HG03108 (cell line): ENCODE measurements around the gene SUCLG2.

Experiments
- ATAC-seq: cut with Tn5 transposase; IDR thresholded peaks from one replicate; pipeline ENCODE4 v1.9.1; 2021; ENCODE audit warnings: moderate library complexity; ENCODE audit not compliant: unreplicated experiment

SUCLG2 gene

DNA sequence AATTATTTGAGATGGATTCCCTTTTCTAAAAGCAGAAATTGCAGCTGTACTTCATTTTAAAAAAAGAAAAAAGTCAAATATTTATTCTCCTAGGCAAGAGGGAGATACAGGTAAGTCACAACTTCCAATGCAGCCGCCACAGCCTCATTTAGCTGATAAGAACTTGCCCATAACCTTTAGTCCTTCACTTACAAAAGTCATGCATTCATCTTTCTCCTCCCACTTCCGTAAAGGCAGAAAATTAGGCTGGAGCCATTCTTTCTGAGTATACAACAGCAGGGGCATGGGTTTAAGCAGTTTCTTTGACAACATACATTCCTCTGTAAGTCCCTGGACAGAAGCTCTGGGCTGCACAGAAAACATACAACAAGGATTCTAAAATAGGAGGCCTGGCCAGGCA, 4.3 kb downstream of the SUCLG2 start:
- ATAC-seq = no peak

DNA sequence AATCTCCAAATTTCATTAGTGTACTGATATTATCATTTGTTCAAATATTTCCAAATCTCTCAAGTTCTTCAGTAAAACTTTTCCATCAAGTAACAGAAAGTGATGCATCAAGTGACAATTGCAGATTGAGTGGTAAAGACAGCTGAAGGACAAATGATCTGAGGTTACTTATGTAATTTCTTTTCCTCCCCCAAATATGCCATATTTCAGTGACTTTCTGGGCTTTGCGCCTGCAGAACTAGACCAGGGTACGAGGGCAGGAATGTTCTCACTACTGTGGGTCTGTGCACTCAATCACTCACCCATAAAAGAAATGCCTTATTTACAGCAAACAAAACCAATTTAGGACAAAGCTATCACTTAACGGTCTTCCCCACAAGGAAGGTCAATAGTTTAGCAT, 4.7 kb downstream of the SUCLG2 start:
- ATAC-seq = no peak

DNA sequence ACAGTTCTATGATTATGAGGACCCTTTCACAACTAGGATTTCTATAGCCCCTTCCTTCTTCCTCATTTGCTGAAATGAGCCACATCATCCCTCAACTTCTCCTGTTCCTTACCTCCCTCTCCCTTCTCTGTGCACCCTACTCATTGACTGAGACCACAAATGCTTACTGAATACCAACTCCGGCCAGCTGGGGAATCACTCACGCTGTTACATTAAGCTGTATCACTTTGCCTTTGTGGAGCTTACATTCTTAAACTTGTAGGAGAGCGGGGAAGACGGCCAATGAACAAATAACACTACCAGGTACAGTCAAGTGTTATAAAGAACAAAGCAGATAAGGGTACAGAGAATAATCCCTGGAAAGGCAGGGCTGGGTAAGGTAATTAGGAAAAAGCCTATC, 5.7 kb downstream of the SUCLG2 start:
- ATAC-seq = no peak

DNA sequence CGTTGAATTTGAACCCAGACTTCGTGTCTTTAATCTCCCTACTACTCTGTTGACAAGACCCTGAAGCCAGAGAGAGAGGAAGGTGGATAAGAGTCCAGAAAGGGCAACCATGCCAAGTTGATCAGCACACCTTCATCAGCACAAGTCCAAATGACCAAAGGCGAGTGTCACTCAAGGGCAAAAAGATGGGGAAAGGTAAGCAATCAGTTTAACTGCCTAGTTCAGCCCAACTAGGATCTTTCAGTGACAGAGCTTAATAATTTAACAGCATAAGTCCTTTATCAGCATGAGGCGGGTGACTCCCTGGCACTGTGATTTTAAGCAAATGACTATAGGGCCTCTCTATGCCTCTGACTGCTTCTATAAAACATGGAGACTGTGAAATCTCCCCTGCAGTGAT, 6.2 kb downstream of the SUCLG2 start:
- no peak for ATAC-seq

DNA sequence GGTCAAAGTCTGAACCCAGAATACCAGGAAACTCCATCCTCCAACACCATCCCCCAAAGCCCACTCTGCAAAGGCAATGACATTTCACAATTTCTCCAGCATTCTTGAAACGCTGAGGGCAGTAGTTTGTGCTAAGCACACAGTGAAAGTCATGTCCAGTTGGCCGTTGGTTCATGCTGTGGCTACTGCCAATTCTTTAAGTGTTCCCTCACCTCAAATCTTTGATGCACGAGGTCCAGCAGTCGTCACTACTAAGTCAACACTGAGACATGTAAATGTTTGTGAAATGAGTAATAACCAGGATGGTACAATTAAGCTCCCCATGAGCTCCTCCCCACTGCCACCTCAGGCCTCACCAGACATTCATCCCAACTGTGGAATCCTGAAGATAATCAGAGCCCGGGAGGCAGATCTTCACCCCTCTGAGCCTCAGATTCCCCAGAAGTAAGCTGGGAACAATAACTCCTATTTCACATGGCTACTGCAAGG, 7.0 kb downstream of the SUCLG2 start:
- no peak for ATAC-seq

DNA sequence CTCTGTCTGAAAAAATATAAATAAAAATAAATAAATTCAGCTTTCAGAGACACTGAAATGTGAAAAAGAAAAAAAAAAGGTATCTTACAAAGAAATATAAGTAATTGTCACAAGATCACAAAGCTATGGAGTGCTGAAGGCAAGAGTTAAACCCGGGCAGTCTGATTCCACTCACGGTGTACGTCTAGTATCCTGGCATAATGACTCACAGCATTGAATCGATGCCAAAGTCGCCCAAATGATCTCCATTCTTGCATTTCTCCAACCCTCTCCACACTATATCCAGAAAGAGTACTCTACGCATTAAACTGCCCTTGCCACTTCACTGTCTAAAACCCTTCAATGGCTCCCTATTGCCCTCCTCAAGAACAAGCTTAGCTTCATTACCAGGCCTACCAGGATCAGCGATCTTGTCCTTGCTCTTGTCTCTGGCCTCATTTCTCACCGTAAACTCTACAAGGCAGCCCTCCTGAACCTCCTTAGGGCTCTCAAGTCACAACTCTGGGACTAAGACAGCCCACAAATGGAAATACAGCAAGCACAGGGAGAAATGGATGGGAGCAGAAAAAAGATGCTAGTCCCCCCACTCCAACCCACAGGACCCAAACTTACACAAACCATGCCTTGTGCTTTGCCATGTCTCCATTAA, 7.7 kb downstream of the SUCLG2 start:
- ATAC-seq = no peak

DNA sequence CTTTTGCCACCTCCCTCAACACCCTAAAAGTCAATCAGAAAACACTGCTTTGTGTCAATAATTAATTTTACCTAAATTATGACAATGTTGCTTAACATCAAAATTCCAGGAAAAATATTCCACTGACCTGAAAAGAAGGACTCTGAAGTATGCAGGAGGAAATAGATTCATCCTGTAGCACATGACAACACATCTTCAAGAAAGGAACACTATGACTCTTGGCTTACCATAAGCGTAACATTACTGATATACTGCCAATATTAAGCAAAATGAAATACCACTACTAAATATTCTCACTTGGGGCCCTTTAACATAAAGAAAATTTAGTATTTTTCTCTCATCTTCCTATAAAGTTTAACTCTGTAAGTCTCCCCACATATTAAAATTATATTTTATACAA, 9.6 kb downstream of the SUCLG2 start:
- ATAC-seq = no peak

DNA sequence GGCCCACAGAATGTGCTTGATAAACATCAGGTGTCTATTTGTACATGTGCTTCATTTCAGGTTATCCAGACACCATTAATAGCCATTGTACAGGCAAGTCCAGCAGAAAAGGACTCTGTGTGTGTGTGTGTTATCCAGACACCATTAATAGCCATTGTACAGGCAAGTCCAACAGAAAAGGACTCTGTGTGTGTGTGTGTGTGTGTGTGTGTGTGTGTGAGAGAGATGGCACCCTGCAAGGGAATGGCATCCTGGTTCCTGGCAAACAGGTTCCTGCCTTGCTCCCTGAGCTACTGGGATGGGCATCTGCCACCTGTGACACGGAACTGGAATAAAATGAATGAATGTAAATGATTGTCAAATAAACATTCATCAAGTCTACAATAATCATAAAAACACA, 11.7 kb downstream of the SUCLG2 start:
- no peak for ATAC-seq

DNA sequence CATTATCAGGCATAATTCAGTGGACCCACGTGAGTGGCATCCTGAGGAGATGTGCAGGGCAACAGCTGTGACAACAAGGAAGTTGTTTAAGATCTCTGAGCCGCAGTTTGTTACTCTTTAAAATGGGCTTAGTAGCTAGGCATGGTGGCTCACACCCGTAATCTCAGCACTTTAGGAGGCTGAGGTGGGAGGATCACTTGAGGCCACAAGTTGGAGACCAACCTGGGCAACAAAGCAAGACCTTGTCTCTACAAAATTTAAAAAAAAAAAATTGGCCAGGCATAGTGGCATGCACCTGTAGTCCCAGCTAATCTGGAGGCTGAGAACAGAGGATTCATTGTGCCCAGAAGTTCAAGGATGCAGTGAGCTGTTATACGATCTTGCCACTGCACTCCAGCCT, 12.2 kb downstream of the SUCLG2 start:
- ATAC-seq = no peak

DNA sequence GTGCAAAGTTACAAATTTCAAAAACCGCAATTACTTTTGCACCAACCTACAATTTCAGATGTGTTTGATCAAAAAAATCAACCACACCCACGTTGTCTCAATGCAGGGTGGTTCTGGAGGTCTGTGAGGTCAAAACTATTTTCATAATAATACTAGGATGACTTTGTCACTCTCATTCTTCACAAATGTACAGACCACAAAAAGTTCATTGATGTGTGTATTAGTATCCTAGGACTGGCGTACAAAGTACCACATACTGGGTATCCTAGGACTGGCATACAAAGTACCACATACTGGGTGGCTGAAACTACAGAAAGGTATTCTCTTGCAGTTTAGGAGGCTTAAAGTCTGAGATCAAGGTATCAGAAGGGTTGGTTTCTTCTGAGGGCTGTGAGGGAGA, 13.0 kb downstream of the SUCLG2 start:
- ATAC-seq = no peak

DNA sequence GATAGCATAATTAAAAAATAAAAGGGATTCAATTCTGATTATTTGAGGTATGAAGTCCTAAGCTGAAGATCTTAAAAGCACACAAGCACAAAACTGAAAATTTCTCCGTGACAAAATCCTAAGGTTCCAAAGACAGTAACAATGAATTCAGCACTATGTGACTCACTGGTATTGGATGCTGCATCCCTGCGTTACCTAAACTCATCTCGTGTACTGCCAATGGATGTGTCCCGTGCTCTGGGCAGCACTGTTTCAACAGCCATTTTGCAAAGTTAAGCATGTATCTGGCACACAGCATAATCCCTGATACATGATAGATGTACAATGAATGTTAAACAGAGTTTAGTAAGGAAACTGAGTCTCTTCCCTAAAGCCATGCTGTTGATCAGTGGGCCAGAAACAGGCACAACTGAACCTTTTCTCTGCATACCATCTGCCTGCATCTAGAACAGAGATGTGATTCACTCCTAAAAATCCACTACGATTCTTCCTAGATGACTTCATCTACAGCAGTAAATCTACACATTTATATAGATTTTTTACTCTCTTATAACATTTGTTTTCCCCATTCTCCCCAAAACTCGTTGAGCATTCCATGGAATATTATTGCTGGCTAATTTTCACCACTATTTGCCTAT, 14.3 kb downstream of the SUCLG2 start:
- no peak for ATAC-seq

DNA sequence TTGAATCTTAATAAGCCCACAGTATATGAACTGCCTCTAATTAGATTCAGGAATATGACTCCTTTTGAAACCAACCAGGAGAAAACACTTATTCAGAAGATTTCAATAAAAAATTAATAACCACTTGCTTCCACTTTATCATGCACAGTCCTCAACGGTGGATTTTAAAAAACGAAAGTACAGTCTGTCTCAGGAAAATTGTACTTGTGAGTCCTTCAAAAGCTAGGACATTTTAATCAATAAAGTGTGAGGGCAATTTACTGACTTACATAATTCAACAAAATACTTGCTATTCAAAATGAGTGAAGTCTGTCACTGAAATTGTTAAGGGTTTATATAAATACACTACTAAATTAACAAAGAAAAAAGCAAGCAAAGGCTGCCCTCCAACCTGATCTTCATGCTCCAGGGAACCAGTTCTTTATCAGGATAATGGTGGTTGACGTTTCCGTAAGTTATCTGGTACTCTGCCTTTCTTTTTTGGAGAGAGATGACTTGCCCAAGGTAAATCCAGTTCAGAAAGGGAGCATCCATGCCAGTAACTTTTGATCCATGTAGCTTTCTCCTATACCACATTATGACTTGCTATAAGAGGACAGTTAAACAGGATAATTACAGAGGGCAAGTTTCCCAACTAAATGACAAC, 17.0 kb downstream of the SUCLG2 start:
- no peak for ATAC-seq

DNA sequence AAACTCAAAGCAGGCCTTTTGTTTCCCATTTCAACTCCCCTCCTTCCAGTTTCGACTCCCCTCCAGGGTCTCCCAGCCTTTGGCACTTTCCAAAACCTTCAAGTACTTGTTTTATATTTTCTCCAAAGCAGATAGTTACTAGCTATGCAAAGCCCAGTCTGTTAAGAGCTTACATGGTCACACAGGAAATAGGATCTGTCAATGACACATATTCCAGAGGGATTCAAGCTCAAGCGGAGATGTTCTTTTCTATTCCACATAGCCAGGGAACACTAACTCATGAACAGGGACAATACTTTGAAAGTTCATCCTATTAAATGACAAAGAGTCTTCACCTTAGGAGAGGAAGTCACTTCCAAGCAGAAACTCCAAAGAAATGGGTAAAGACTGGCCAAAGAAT, 18.6 kb downstream of the SUCLG2 start:
- ATAC-seq = no peak

DNA sequence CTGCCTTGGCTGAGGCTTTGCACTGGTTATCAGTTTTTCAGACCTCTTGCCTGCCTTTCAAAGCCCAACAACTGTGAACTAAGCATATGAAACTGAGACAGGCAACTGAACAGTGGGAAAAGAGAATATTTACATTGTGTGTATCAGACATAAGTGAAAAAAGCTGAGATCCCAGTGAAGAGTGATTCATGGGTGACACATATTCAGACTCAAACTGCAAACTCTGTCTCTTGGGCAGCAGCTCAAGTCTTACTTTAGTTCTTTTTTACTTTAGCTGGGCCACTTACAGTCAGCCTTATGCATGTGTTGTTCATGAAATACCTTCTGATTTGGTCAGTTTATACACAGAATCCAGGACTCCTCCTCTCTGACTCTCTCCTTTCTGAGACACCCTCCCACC, 19.2 kb downstream of the SUCLG2 start:
- no peak for ATAC-seq

DNA sequence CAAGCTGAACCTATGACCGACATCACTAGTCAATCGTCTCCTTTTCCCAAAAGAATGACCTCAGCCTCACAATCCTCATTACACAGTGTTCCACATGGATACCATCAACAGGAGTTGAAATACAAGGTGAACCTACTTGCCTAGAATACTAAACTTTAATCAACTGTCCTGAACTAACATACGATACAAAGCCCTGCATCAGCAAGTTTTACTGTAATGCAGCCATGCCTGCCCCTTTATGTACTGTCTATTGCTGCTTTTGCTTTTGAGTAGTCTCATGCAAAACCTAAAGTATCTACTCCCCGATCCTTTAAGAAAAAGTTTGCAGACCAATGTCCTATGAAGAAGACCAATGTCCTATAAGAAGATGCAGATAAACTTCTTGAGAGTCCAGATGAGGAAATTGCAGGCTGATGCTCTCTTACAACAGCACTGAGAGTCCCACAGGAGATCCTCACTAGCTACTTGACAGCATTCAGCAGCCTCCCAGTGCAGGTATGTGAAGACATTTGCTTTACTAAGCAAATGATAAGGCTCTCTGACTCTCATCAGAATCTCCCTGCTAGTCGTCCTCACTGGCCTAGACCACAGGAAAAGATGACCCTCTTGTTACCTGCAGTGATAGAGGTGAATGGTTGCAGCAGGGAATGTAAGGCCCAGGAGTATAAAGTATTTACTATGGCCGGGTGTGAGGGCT, 23.6 kb downstream of the SUCLG2 start:
- no peak for ATAC-seq

DNA sequence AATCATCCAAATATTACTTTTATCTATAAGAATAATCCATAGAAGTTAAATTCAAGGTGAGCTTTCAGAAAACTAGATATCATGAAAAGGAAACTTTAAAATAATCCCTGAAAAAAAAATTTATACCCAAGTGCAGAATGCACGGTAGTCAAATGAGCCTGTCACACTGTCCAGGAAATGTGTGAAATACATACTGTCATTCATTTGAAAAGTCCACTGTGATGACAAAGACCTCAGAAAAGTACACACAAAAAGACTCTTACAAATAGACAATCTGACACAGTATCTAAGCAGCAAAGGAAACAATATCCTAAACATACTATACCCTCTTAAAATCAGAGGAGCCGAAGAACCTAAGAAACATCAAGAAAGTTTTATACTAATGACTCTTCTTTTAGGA, 29.7 kb downstream of the SUCLG2 start:
- no peak for ATAC-seq

DNA sequence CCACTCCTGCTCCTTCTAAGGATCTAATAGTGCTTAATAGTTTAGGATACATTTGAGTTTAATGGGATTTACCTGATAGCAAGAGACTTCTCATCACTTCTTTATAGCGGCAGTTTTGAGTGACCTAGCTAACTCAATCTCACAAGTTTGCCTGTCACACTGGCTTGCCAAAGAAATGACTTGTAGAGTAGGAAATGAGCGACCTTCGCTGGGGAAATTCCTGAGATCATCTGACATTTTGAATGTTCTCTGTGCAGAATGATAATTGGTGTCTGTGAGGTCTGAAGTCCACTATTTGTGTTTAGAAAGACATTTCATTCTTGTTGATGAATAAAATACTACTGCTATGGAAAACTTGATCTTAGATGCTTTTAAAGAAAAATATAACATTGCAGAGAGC, 30.3 kb downstream of the SUCLG2 start:
- no peak for ATAC-seq

DNA sequence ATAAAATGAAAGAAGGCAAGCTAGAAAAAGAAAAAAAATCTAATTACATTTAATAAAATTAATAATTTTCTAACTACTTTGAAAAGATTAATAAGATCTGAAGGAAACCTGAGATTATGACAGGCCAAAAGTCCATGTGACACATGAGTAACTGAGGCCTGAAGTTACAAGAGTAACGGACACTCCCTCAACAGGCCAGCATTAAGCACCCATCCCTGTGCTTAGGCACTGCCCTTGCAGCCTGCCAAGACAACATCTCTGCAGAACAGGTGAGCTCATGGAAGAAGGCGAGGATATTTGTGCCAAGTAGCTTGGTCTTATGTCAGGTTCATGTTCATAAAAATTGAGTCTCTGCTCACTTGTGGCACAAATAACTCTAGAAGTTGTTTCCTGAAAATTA, 31.8 kb downstream of the SUCLG2 start:
- no peak for ATAC-seq

DNA sequence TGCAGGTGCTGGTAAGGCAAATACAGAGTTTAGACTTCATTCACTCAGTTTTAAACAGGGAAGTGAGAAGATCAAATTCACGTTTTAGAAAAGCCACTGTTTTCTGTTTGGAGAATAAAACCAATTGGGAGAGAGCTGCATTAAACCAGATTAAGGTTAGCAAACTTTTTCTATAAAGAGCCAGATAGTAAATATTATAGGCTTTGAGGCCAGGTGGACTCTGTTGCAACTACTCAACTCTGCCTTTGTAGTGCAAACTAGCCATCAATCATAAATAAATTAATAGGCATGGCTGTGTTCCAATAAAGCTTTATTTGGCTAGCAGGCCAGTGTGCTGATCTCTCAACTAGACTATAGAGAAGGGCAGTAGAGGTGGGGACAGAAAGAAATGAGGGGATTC, 33.5 kb downstream of the SUCLG2 start:
- ATAC-seq = no peak

DNA sequence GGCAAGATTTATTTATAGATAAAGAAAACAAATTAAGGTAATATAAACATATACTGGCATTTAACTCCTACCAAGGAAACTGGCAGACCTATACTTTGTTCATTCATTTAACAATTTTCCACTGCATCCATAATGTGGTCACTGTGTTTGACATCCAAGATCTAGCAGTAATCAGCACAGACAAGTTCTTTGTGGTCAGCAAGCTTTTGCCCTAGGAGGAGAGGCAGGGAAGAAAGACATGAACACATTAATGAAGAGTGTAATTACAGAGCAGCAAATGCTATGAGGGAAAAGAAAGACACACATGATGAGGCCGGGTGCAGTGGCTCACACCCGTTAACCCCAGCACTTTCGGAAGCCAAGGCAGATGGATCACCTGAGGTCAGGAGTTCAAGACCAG, 34.4 kb downstream of the SUCLG2 start:
- no peak for ATAC-seq

DNA sequence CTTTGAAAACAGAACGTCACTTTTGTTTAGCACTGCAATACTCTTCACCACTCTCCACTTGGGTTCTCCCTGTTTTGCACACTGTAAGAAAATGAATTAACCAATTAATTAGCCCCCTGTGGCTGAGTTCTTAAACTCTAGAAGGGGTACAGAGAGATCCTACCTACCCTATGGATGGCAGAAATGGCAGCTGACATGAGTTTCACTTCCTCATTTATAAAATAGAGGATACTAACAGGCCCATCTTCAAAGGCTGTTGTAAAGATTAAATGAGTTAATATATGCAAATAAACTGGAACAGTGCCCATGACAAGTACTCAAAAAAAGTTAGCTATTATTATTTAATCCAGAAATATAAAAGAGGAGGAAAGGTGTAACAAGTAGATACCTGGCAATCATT, 36.9 kb downstream of the SUCLG2 start:
- no peak for ATAC-seq

DNA sequence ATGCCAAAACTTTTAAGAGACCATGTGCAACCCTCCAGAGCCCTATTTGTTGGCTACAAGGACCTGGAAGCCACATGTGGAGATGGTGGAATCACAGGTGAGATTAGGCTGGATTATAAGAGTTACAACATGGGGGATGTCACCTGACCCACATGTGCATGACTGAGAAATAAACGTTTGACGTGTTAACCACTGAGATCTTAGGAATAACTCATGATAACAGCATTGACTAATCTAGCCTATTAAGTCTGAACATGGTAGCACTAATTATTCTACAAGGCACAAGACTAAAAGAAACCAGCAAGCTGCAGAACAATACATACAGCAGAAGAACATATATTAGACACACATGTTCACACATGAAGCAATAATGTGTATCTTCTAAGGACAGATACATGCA, 38.4 kb downstream of the SUCLG2 start:
- no peak for ATAC-seq
